A549 (cell line): Measurements from ENCODE around the gene ERMAP.

ENCODE experiments used
- CEBPB ChIP-seq, 2 experiments: fragments of >200 bp in 1 of 2; sonication (Bioruptor Twin) in 1 of 2; formaldehyde crosslinking in 1 of 2; IDR thresholded peaks; 2 replicates each; pipeline ENCODE4 v1.6.1; 2012 to 2016
- HDAC2 ChIP-seq: fragments of 200-600 bp; sonication (generic); IDR thresholded peaks from 2 replicates; pipeline ENCODE4 v1.6.1; 2016
- HOXB5 ChIP-seq: fragments of 250-450 bp; sonication (Bioruptor Pico); IDR thresholded peaks from 2 replicates; pipeline ENCODE4 v1.5.0; 2020; ENCODE audit warnings: mild to moderate bottlenecking, moderate library complexity
- MAZ ChIP-seq: fragments of 150-350 bp; IDR thresholded peaks from 2 replicates; pipeline ENCODE4 v1.6.1; 2014; ENCODE audit warnings: antibody characterized with exemption, low read depth, low read length, borderline replicate concordance
- POLR2A ChIP-seq: IDR thresholded peaks from 2 replicates; pipeline ENCODE4 v1.6.1; 2012; ENCODE audit warnings: mild to moderate bottlenecking, low read length
- POLR2AphosphoS2 ChIP-seq: conservative IDR thresholded peaks from 2 replicates; pipeline ENCODE4 v1.6.1; 2012; ENCODE audit warnings: low read length, improper control_type of control experiment, inconsistent platforms
- RFX5 ChIP-seq: fragments of 450-650 bp; IDR thresholded peaks from 2 replicates; pipeline ENCODE4 v1.7.1; 2014; ENCODE audit warnings: antibody characterized with exemption, mild to moderate bottlenecking, moderate library complexity
- TF ChIP-seq, protein P1 (sequence below): fragments of >200 bp; sonication (Bioruptor Twin); formaldehyde crosslinking; IDR thresholded peaks from 3 replicates; pipeline ENCODE4 v1.5.1; 2016
- TF ChIP-seq, protein P2 (sequence below): fragments of 200-600 bp; sonication (generic); IDR thresholded peaks from 2 replicates; pipeline ENCODE4 v1.6.1; 2016; ENCODE audit warnings: antibody characterized with exemption, mild to moderate bottlenecking, moderate library complexity
- TF ChIP-seq, protein P3 (sequence below): fragments of 450-650 bp; IDR thresholded peaks from 2 replicates; pipeline ENCODE4 v1.6.1; 2014; ENCODE audit warnings: antibody characterized with exemption
- TF ChIP-seq, protein P4 (sequence below): IDR thresholded peaks from 2 replicates; pipeline ENCODE4 v1.6.1; 2012
- TF ChIP-seq, protein P5 (sequence below): fragments of 150-350 bp; IDR thresholded peaks from 2 replicates; pipeline ENCODE4 v1.6.1; 2014; ENCODE audit warnings: low read depth, mild to moderate bottlenecking, low read length

DNA sequence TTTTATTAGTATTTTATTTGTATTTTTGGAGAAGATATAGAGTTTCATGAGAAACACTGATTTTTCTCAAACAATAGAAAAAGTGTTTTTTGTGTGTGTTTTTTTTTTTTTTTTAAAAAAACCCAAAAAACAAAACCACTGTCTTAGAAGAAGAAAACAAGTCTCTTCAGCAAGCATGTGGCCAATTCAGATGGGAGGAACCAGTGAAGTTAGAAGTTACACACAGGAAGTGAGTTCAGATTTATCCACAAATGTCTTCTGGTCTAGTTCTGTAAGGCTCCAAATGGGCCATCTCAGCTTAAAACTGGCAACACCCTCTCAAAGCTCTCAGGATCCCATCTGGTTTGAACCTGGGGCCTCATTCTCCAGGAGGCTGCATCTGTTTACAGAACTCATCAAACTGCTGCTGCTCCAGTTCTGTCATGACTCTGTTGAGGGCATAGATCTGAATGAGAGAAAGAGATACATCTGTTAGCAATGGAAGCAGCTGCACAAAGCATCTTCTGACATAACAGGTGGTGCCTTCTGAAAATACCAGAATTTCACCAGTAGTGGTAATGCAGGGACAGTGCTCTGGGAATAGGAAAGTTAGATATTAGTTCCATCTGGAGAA, 9.8 kb upstream of the ERMAP start:
- TF ChIP-seq MAZ (no peak), RFX5 (no peak), POLR2AphosphoS2 (no peak), HOXB5 (no peak), HDAC2 (no peak), CEBPB (IDR thresholded peaks at IDR 0.05) (no peak), POLR2A (no peak)
- TF ChIP-seq, protein P1, sequence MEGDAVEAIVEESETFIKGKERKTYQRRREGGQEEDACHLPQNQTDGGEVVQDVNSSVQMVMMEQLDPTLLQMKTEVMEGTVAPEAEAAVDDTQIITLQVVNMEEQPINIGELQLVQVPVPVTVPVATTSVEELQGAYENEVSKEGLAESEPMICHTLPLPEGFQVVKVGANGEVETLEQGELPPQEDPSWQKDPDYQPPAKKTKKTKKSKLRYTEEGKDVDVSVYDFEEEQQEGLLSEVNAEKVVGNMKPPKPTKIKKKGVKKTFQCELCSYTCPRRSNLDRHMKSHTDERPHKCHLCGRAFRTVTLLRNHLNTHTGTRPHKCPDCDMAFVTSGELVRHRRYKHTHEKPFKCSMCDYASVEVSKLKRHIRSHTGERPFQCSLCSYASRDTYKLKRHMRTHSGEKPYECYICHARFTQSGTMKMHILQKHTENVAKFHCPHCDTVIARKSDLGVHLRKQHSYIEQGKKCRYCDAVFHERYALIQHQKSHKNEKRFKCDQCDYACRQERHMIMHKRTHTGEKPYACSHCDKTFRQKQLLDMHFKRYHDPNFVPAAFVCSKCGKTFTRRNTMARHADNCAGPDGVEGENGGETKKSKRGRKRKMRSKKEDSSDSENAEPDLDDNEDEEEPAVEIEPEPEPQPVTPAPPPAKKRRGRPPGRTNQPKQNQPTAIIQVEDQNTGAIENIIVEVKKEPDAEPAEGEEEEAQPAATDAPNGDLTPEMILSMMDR = no peak
- TF ChIP-seq, protein P2, sequence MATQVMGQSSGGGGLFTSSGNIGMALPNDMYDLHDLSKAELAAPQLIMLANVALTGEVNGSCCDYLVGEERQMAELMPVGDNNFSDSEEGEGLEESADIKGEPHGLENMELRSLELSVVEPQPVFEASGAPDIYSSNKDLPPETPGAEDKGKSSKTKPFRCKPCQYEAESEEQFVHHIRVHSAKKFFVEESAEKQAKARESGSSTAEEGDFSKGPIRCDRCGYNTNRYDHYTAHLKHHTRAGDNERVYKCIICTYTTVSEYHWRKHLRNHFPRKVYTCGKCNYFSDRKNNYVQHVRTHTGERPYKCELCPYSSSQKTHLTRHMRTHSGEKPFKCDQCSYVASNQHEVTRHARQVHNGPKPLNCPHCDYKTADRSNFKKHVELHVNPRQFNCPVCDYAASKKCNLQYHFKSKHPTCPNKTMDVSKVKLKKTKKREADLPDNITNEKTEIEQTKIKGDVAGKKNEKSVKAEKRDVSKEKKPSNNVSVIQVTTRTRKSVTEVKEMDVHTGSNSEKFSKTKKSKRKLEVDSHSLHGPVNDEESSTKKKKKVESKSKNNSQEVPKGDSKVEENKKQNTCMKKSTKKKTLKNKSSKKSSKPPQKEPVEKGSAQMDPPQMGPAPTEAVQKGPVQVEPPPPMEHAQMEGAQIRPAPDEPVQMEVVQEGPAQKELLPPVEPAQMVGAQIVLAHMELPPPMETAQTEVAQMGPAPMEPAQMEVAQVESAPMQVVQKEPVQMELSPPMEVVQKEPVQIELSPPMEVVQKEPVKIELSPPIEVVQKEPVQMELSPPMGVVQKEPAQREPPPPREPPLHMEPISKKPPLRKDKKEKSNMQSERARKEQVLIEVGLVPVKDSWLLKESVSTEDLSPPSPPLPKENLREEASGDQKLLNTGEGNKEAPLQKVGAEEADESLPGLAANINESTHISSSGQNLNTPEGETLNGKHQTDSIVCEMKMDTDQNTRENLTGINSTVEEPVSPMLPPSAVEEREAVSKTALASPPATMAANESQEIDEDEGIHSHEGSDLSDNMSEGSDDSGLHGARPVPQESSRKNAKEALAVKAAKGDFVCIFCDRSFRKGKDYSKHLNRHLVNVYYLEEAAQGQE = no peak
- TF ChIP-seq, protein P3, sequence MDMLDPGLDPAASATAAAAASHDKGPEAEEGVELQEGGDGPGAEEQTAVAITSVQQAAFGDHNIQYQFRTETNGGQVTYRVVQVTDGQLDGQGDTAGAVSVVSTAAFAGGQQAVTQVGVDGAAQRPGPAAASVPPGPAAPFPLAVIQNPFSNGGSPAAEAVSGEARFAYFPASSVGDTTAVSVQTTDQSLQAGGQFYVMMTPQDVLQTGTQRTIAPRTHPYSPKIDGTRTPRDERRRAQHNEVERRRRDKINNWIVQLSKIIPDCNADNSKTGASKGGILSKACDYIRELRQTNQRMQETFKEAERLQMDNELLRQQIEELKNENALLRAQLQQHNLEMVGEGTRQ = no peak
- TF ChIP-seq, protein P4, sequence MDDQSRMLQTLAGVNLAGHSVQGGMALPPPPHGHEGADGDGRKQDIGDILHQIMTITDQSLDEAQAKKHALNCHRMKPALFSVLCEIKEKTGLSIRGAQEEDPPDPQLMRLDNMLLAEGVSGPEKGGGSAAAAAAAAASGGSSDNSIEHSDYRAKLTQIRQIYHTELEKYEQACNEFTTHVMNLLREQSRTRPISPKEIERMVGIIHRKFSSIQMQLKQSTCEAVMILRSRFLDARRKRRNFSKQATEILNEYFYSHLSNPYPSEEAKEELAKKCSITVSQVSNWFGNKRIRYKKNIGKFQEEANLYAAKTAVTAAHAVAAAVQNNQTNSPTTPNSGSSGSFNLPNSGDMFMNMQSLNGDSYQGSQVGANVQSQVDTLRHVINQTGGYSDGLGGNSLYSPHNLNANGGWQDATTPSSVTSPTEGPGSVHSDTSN = no peak
- TF ChIP-seq, protein P5, sequence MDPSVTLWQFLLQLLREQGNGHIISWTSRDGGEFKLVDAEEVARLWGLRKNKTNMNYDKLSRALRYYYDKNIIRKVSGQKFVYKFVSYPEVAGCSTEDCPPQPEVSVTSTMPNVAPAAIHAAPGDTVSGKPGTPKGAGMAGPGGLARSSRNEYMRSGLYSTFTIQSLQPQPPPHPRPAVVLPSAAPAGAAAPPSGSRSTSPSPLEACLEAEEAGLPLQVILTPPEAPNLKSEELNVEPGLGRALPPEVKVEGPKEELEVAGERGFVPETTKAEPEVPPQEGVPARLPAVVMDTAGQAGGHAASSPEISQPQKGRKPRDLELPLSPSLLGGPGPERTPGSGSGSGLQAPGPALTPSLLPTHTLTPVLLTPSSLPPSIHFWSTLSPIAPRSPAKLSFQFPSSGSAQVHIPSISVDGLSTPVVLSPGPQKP = no peak
